Lung microvascular endothelial cell (primary cell): ENCODE results near the gene ELMO1. TPM values are rescaled to one million over a fixed set of nuclear protein-coding genes. Genes with fewer than 3 reads are reported as not detected.
A peak's percentile ranks its signal among the peaks of the same experiment; 100 is the strongest.

Experiments
- DNase-seq, 2 donors: peaks; one replicate each; pipeline versions ENCODE4 v3.0.0 to v3.0.0-alpha.2; 2010; ENCODE audit warnings: low read depth in 2 of 2
- total RNA-seq: library from RNA; depleted of rRNA; stranded (reverse); fragments of >200 nt; gene quantifications from 2 replicates; pipeline ENCODE4 v1.2.1, GENCODE V29; 2014

ELMO1 gene
- total RNA-seq, 1 donor from 2014 or later, result 36.5 TPM

GRCh38 chr7:36958111-36958733, 490.4 kb downstream of the ELMO1 start:
- DNase-seq, result no peak

DNA sequence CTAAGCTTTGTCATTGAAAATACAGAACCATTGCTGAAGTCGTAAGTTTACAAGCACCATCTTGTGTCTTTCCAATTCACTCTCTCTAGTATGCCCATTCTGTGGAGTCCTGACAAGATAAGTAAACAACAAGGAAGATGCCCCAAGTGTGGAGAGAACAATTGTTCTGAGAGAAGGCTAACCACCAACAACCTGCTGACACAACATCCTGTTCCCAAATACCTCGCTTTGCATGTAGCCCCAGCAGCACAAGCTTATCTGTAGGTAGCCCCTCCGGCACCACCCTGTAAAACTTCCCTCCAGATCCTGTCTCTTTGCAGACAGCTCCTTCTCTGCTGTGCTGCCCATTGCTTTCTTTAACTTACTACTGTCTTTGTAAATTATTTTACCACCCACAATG, 491.0 kb downstream of the ELMO1 start:
- no peak for DNase-seq

DNA sequence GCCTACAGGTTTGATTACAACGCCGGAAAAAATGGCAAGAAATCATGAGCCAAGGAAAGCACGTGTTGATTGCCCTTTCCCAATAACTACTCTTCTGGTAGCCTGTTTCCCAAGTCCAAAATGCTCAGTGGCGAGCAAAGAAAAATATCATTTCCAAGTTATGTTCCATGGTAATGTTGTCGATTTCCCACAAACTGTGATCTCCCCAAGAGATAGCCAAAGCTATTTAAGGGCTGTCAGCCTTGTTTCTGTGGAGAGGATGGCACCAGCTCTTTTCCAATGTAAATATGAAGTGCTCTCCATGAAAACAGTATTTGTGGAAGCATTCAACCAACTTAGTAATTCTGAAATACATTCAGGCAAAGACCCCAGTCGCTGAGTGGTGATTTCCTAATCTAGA, 491.9 kb downstream of the ELMO1 start:
- no peak for DNase-seq

DNA sequence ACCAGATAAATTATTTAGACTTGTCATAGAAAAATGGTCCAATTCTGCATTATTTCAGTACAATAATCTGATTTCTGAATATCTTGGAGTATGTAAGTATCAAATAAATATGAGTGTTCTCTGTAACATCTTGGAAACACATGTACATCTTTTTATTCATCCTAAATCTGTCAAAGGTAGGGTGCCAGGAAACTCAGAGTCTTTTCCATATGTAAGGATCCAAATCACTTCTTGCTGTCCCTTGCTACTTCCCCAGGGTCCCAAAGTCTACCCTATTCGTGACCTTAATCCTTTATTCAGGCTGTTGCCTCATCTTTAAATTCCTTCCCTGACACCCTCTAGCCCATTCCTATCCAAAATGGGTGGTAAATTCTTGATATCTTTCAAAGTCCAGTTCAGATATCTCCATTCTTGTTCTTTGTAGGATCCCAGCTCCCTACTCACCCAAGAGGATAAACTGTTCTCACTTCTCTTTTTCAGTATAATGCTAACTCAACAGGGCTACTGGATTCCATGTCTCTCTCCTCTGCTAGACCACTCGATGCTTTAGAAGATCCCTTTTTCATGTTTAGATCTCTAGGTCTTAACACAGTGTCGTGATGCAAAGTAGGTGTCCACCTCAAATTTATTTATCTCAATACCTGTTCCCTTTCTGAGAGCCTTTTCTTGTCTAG, 493.1 kb downstream of the ELMO1 start:
- DNase-seq, result no peak

GRCh38 chr7:36951257-36951697, 497.4 kb downstream of the ELMO1 start:
- DNase-seq, result no peak

DNA sequence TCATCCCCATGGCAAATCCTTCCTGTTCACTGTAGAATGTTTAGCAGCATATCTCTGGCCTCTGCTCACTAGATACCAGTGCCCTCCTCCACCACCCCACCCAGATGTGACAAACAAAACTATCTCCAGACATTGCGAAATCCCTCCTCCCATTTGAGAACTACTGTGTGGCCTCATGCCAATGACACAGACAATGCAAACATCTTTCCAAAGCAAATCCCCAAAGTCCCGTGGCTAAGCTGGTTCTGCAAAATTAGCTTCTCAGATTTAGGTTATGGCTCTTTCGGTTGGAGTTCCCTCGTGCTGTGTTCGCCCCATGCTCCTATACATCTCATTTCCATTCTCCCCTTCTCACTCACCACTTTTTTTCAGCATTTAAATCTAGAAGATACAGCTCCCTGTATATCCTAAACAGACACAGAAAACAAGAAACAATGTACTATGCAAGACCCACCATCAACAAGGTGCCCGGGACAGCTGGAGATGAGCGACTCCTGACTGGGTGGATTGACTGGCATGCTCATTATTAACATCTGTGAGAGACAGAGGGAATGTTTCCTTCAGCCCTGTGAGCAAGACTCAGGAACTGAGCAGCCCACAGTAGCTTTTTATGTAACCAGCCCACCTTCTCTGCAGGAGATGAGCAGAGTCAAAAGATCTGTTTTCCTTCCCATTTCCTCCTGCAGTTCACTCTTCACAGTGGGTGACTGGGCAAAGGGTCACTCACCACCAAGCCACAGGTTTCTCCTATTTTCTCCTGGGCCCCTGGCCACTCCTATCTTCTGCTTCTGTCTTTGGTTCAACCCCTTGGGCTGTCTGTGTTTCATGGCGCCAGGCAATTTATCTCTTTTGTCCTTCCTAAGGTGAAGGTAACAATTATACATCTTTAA, 498.7 kb downstream of the ELMO1 start:
- DNase-seq, result peak in 1 of 2 donors; percentile 51

DNA sequence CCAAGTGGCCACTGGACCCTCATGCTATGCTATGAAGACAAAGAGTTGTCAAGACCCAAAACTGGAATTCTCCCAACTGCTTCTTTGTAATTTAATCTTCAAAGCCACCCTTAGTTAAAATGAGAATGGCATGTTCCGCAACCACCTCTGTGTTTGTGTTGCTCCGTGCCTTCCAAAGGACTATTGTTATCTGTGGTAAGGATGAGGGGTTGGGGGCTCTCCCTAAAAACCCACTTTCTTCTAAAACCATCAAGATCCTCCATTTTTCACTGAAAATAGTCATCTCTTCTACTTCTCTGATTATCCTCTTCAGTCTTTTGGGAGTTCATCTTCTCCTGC, 502.3 kb downstream of the ELMO1 start:
- no peak for DNase-seq

DNA sequence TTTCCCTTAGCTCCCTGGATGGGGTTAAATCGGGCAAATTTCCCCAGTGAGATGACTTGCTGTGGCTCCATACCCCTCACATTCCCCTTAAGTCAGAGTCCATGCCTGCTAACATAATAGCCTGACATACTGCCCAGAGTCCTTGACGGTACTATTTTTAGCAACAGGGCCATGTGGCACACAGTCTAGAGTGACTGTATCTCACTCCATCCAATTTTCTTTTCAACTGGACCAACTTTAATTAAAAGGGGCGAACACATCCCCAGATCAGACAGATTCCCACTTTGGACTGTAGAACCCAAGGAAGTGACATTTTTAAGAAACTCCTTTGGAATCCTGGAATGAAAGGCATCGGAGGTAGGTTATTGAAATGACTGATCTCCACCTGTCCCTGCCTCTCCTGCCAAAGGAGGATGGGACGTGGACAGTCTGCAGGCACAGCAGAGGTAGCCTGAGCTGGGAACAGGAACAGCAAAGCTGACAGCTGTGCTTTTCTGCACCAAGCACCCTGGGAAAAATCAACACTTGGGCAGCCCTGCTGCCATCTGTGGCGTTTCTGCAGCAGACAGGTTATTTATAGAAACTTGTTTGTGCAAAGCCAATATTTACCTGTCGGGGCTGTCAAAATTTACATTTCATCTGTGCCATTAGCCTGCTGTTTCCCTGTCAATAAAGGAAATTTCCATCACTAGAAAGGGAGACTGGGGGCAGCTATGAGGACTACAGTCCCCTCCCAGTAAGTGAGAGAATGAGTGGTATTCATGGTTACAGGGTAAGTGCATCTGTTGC, 502.9 kb downstream of the ELMO1 start:
- DNase-seq, result no peak

- DNase-seq, result no peak
Measured at GRCh38 chr7:36944838-36945237, 503.8 kb downstream of the ELMO1 start.

- peak; percentile 16 to 29 for DNase-seq
Measured at GRCh38 chr7:36943591-36944435, 504.9 kb downstream of the ELMO1 start.

DNA sequence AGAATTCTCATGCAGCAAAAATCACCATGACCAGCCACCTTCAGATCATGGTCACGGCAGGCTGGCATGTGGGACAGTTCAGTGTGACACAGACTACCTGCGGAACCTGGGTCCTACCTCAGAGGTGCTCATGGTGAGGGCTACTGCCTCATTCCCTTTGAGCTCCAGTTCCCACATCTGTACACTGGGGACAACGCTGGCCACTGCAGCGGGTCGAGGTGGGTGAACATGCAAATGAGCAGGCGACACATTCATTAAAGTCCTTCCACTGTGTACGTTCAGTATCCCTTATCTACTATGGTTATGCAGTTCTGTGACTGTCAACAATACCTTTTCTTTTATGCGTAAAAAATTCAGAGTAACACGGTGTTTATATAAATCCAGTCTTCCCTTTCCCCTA, 505.7 kb downstream of the ELMO1 start:
- DNase-seq, result no peak

GRCh38 chr7:36942541-36942940, 506.1 kb downstream of the ELMO1 start:
- DNase-seq, result no peak

GRCh38 chr7:36942025-36942424, 506.6 kb downstream of the ELMO1 start:
- no peak for DNase-seq

DNA sequence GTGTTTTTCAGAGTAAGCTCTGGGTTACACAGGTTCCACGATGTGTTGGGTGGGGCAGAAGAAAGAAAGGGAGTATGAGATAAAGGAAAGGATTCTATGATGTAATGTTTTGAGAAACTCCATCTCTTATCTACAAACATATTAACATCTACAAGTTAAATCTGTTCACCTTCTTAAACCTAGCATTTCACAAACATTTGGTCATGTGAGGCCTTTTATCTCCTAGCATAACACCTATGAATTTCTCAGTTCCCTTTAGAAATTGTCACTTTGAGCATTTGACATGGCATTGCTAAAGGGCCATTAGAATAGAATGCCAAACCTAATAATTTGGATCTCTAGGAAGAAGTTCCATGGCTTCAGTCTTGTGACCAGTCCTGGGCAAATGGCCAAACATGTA, 507.3 kb downstream of the ELMO1 start:
- DNase-seq, result no peak

GRCh38 chr7:36939816-36940215, 508.8 kb downstream of the ELMO1 start:
- no peak for DNase-seq

DNA sequence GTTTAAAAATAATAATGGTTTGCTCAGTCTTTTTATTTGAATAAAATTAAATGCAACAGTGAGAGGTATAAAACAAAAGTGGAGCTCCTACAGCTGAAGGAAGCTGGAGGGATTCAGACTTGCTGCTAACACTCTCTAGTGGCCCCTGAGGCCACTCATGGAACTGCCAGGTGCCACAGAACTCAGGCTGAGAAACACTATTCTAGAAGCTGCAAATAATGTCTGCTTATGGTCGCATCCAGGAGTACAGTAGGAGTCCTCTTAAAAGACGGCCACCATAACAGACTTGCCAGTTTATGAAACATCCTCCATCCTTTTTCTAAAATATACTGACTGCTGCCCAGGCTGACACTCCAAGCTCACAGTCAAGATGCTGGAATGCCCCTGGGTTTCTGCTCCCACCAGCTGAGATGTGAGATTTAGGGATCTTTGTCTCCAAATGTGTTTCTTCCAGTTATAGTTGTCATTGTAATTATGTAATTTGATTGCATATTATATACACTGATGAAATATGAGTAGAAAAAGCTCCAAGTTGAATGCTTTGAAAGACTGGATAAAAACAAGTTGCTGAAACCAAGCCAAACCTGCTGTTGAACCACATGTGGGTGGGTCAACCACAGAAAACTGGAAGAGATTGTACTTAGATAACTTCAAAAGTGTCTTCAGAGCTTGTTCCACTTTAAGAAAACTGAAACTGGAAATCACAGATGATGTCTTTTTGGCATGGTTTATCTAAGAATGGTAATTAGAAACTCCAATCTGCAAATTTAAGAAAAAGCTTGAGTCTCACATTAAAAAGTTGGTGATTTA, 510.7 kb downstream of the ELMO1 start:
- DNase-seq, result no peak

- no peak for DNase-seq
Measured at GRCh38 chr7:36931892-36932291, 516.8 kb downstream of the ELMO1 start.

GRCh38 chr7:36929791-36930190, 518.9 kb downstream of the ELMO1 start:
- DNase-seq, result no peak

GRCh38 chr7:36928718-36929117, 519.9 kb downstream of the ELMO1 start:
- no peak for DNase-seq

DNA sequence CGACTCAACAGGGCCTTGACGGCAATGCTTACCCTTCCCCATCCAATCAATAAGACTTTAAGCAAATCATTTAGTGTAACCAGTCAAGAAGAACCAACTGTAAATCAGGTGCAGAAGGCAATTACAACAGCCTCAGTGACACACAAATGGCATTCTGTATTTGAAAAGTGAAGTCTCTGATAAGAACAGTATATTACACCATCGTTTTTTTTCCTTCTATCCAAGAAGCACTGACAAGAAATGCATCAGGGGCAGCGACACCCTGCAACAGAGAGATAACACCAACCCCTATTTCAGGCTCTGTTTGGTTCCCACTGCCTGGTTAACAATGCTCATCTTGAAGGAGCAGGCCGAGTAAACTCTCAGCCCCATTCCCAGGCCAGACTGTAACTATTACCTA, 520.4 kb downstream of the ELMO1 start:
- DNase-seq, result no peak
